Calu3 (cell line): Measurements from ENCODE around the gene FNBP1. TPM values are rescaled to one million over a fixed set of nuclear protein-coding genes. Genes with fewer than 3 reads are reported as not detected.

Source experiments
- BruUV-seq: library from RNA; stranded (reverse); fragments of 400-500 nt; replicated peaks from 2 replicates; lab custom pipeline; 2021; lab: Mats Ljungman, UMichigan
- CTCF ChIA-PET: fragments of 300-600 bp; sonication (Branson Sonifier 250); formaldehyde crosslinking; loops from one replicate; lab custom pipeline; 2022; ENCODE audit warnings: antibody characterized with exemption; lab: Charles Lee
- DNase-seq: peaks from one replicate; pipeline ENCODE4 v3.0.0; 2022
- H3K27ac Mint-ChIP-seq: one replicate; pipeline ENCODE4 v1.8.0; 2022; ENCODE audit warnings: mixed read lengths; ENCODE audit not compliant: unreplicated experiment
- H3K27me3 Mint-ChIP-seq: one replicate; pipeline ENCODE4 v1.8.0; 2022; ENCODE audit warnings: mixed read lengths; ENCODE audit not compliant: unreplicated experiment
- H3K36me3 Mint-ChIP-seq: one replicate; pipeline ENCODE4 v1.8.0; 2022; ENCODE audit warnings: mild to moderate bottlenecking, moderate library complexity, mixed read lengths; ENCODE audit not compliant: insufficient read depth, unreplicated experiment
- H3K4me1 Mint-ChIP-seq: one replicate; pipeline ENCODE4 v1.8.0; 2022; ENCODE audit warnings: mild to moderate bottlenecking, low read depth, mixed read lengths; ENCODE audit not compliant: unreplicated experiment
- H3K4me3 Mint-ChIP-seq: one replicate; pipeline ENCODE4 v1.8.0; 2022; ENCODE audit warnings: mild to moderate bottlenecking, low read depth, moderate library complexity, mixed read lengths; ENCODE audit not compliant: unreplicated experiment
- H3K9me3 Mint-ChIP-seq: one replicate; pipeline ENCODE4 v1.8.0; 2022; ENCODE audit warnings: low read depth, mixed read lengths; ENCODE audit not compliant: unreplicated experiment
- intact Hi-C: fragments of 100-400 bp; cut with micrococcal nuclease; formaldehyde crosslinking; loops from one replicate; pipeline ENCODE4 v1.10.0; 2022; ENCODE audit not compliant: unreplicated experiment
- total RNA-seq: library from RNA; stranded (reverse); gene quantifications from 2 replicates; pipeline ENCODE4 v1.2.3, GENCODE V29; 2022
- TF ChIP-seq, protein P1 (sequence below): fragments of 200-600 bp; IDR thresholded peaks from one replicate; pipeline ENCODE4 v1.8.0; 2022; ENCODE audit warnings: antibody characterized with exemption; ENCODE audit not compliant: unreplicated experiment

FNBP1 gene
- total RNA-seq, 1 experiment from 2014 or later: 9.9 TPM

DNA sequence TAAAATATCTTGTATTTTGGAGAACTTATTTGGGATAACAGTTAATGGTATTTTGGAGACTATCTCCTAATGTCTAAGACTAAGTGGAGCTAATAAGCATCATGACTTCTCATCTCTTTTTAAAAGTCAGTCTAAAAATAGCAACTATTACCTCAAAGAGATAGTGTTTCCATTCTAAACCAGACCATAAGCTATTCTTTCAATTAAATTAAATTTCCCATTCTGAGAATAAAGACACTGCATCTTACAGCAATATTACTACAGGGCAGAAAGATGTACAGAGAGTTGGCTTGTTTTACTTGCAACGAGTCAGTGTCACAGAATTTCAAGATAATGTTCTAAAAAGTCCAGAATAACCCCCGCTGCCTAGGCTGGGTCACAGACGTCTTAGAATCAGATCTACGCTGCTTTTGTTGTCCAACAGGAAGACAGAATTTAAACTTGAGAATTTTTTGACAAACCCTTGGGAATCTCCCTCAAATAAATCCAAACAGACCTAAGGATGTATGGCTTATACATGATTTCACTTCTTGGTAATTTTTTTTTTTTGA is 108.9 kb downstream of the FNBP1 start:
- intact Hi-C loops: no loop called here
- CTCF ChIA-PET: no interaction called here
- no peaks in the 10 kb centered on the region for H3K9me3 Mint-ChIP-seq
- DNase-seq: no peak
- TF ChIP-seq, protein P1, sequence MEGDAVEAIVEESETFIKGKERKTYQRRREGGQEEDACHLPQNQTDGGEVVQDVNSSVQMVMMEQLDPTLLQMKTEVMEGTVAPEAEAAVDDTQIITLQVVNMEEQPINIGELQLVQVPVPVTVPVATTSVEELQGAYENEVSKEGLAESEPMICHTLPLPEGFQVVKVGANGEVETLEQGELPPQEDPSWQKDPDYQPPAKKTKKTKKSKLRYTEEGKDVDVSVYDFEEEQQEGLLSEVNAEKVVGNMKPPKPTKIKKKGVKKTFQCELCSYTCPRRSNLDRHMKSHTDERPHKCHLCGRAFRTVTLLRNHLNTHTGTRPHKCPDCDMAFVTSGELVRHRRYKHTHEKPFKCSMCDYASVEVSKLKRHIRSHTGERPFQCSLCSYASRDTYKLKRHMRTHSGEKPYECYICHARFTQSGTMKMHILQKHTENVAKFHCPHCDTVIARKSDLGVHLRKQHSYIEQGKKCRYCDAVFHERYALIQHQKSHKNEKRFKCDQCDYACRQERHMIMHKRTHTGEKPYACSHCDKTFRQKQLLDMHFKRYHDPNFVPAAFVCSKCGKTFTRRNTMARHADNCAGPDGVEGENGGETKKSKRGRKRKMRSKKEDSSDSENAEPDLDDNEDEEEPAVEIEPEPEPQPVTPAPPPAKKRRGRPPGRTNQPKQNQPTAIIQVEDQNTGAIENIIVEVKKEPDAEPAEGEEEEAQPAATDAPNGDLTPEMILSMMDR: no peak
- H3K4me3 Mint-ChIP-seq: no peak overlapping the region
- no peak overlapping the region for H3K27ac Mint-ChIP-seq
- H3K4me1 Mint-ChIP-seq: no peaks in the 10 kb centered on the region
- BruUV-seq: no TSS peak
- no peaks in the 10 kb centered on the region for H3K36me3 Mint-ChIP-seq
- H3K27me3 Mint-ChIP-seq: no peaks in the 10 kb centered on the region

DNA sequence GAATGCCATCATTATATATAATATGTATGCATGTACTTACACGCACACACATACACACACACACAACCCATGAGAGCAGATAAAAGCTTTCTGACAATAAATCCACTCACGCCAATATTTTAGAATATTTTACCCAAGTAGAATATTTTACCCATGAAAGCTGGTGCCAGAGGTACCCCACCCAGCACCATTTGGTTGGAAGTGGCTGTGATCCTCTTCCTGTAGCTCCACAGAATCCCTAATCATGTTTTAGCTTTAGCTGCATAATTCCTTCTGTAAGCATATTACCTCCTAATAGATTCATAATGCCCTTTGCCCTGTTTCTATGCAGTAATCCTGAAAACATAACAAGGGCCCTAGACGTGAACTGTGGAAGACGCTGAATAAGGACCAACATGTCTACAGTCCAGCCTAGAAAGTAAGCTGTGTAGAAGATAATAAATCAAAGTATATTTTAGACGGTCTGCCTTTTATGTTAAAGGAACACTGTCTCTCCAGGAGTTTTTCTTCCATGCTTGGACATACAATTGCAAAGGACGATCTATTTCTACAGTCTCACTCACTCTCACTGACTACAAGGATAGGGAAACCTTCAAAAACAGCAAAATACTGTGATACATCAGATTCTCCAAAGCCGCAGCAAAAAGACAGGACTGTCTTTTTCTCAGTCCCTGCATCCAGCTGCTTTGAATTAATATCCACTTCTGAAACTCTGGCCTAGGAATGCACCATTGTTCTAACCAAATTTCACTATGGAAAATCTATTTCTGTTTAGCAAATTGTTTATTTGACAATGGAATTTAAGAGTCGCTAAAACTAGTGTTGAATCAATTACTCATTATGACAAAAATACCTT is 109.6 kb downstream of the FNBP1 start:
- intact Hi-C loops: no loop called here
- H3K4me1 Mint-ChIP-seq: no peaks in the 10 kb centered on the region
- DNase-seq: no peak
- CTCF ChIA-PET: no interaction called here
- H3K27ac Mint-ChIP-seq: no peak overlapping the region
- TF ChIP-seq, protein P1: no peak
- H3K9me3 Mint-ChIP-seq: no peaks in the 10 kb centered on the region
- no peaks in the 10 kb centered on the region for H3K36me3 Mint-ChIP-seq
- BruUV-seq: no TSS peak
- H3K4me3 Mint-ChIP-seq: no peak overlapping the region
- no peaks in the 10 kb centered on the region for H3K27me3 Mint-ChIP-seq

DNA sequence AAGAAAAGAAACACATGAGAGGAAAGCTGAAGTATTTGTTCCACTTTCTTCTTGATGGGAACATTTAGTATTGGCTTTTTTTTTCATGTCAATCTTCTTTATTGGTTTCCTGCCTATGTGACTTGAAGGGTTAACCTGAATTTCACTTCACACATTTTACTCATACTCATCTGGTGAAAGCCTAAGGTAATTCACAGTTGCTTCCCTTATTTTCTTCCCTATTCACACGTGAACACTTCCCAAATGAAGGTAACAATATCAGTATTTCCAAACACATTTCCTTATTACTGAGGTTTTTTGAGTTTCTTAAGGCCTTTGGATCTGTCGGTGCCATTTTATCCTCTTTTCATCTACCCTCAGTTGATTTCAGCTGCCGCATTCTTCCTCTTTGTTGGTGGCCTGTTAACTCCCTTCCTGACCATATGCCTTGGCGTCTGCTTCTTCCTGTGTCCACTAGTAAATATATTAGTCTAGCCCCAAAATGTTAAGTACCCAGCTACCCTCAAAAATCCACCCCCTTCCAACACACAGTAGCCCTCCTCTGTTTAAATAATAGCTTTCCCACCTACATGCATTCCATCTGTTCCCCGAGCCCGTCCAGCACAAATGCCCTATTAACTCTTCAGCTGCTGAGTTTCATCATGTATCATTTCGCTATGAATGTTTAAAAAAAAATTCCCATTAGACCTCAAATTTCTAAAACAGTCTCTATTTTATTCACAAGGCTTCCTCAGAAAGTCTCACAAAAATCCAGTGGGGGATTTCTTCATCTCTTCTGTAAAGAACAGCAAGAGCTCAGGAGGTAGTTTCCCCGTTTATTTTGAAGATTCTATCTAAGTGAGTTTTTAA is 110.5 kb downstream of the FNBP1 start:
- CTCF ChIA-PET: no interaction called here
- Mint-ChIP-seq H3K36me3 (no peaks in the 10 kb centered on the region), H3K9me3 (no peaks in the 10 kb centered on the region), H3K27me3 (no peaks in the 10 kb centered on the region), H3K27ac (no peak overlapping the region), H3K4me1 (no peaks in the 10 kb centered on the region), H3K4me3 (no peak overlapping the region)
- BruUV-seq: no TSS peak
- intact Hi-C loops: no loop called here
- no peak for DNase-seq
- TF ChIP-seq, protein P1: no peak

DNA sequence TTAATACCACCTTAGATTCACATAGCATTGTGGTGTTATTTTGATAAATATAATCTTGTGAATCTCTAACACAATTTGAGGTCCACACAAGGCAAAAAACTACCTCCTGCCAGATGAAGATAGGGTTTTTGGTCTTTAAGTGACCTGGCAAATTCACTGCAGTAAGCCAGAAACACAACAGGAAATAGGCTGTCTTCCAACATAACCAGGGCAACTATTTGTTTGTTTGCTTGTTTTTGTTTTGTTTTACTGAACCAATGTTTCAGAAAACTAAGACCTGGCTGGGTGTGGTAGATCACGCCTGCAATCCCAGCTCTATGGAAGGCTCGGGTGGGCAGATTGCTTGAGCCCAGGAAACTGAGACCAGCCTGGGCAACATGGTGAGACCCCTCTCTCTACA is 112.2 kb downstream of the FNBP1 start:
- DNase-seq: no peak
- Mint-ChIP-seq H3K36me3 (no peaks in the 10 kb centered on the region), H3K4me3 (no peak overlapping the region), H3K9me3 (no peaks in the 10 kb centered on the region), H3K27ac (no peak overlapping the region), H3K4me1 (no peaks in the 10 kb centered on the region), H3K27me3 (no peaks in the 10 kb centered on the region)
- intact Hi-C loops: no loop called here
- TF ChIP-seq, protein P1: no peak
- no TSS peak for BruUV-seq
- CTCF ChIA-PET: no interaction called here
